ENCODE data around the gene LRRC3B.

The LRRC3B gene

DNA sequence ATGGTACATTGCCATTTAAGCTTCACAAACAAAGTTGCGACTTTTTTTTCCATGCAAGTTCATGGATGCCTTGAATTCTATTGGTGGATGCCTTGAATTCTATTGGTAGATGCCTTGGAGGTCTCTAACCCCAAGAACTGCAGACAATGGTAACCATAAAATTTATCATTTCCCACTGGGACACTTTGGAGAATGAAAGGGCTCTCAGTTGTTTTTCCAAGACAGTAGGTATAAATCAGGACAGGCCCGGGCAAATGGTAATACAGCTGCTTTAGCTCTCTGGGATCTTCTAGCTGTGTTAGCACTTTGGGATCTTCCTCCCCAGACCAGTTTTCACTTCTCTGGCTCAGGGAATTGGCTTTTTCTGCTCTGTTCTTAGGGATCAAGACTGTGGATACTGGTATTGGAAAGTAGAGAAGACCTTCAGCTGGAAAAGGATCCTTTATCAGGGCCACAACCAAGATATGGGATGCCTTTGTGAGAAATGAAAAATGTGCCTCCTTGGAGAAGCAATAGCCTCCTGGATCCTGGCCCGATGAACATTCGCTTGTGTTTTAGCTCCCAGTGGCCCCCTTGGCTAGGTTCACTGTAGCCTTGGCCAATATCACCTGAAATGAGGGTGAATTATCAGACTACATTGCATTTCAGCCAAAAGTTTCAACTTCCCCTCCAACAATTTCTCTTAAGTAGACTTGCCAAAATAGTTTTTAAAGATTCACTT is 8.3 kb downstream of the LRRC3B start:
- no peak for DNase-seq (ENCODE audit: low read depth)

DNA sequence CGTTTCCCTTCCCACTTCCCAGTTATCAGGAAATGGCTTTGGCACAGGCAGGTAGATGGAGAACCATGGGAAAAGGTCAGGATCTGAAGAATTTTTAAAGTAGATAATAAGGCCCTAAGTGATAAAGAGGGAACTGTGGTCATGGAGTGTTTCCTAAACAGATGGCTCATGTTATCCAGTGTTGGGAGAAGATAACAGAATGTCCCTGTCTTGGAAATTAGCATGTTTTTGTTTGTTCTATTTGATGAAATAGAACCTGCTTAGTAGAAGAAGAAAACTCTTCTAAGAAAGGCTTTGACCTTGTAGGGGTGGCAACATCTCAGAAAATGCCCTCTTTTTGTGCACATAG is 8.8 kb downstream of the LRRC3B start:
- no peak for DNase-seq (ENCODE audit: low read depth)

DNA sequence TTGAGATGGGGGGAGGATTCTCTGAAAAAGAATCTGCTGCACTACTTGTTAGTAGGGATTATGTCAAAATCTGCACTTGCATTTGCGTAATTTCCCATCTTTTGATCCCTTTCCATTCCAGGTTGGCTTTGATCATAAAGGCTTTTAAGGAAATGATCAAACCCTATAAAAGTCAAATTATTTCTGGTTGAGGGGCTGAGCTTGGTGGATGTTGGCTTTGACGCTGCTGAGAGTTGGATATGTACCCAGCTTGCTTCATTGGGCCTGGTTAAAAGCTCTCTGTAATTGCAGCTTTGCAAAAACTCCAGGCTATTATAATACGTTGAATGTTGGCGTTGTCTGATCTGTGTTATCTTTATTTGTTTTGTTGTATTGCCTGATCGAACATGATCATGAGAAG is 12.0 kb downstream of the LRRC3B start:
- DNase-seq (ENCODE audit: low read depth), result no peak

DNA sequence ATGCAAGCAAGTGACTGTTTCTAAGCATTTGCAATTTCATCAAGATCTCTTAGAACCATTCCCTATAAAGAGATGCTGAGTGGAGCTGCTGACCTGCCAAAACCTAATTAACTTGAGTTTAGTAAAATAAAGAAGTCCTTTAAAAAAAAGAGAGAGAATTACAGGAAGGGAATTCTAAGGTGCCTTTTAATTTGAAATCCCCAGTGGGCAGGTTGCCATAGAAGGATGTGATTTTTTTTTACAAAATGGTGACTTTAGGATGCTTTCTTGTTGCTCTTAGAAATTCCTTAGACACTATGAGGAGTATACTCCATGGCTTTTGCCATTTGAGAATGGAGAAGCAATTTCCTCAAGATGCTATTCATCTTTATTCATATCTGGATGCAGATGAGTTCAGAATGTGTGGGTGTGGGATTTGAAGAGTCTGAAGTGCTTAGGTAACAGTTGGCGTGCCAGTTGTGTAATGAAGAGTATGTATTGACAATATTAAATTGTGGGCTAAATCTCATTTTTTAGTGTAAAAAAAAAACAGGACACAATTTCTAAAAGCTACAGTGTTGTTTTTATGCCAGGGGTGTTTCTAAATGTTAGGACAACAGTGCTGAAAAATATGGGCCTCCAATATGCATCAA is 13.6 kb downstream of the LRRC3B start:
- no peak for DNase-seq (ENCODE audit: low read depth)

DNA sequence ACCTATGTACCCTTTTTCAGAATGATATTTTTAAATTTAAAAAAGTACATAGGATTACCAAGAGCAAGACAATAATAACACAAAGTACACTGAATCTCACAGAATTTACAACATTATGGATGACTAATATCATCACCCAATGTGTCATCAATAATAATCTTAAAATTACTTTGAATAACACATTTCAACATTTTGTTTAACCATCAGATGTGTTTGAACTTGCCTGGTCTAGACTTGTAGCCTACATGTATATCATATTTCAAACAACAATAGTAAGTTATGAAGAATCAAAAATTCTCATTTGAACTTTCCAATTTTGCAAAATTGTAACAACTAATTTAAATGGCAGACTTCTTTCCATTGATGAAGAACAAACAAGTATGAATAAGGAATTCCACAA is 15.1 kb downstream of the LRRC3B start:
- no peak for DNase-seq (ENCODE audit: low read depth)

DNA sequence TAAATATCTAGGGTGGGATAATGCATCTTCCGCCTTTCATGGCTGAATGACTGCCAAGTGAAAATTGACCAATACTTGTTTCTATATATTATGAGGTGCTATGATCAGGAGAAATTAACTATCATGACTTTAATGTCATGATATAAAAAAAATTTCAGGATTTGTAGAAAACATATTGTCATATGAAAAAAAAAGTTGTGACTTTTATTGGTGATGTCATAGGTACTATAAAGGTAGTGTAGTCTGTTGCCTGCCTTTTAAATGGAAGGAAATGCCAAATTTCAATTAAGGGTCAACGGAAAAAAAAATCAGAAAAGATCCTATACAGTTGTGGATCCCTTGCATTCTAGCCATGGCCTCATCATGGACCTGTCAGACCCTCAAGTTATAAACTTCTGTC is 15.5 kb downstream of the LRRC3B start:
- no peak for DNase-seq (ENCODE audit: low read depth)

DNA sequence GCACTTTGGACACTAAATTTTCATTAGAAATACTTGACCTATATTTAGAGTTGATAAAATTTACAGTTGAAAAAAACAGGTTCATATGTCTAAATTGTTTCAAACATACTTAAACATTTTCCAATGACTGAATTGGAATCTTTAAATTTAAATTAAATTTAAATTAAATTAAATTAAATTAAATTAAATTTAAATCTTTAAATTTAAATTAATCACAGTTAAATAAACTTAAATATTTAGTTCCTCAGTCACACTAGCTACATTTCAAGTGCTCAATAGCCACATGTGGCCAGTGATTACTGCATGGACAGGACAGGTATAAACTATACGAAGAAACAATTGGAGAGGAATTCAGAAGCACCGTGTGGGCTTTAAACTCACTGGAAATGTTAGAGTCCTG is 16.8 kb downstream of the LRRC3B start:
- no peak for DNase-seq (ENCODE audit: low read depth)

DNA sequence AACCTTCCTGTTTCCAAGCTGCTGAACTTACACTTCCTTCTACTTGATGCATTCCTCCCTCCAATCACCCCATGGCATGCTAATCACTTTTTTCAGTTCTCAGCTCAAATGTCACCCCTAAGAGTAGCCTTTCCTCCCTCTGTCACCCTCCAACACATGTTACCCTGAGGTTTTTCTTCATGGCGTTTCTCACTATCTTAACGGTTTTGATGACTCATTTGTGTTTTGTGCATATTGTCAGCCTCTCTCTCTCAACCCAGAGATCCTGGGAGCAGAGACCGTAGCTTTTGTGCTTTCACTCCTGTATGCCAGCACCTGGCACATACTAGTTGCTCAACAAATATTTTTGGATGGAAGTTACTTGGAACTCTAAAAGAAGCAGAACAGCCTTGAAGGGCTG is 24.5 kb downstream of the LRRC3B start:
- no peak for DNase-seq (ENCODE audit: low read depth)

DNA sequence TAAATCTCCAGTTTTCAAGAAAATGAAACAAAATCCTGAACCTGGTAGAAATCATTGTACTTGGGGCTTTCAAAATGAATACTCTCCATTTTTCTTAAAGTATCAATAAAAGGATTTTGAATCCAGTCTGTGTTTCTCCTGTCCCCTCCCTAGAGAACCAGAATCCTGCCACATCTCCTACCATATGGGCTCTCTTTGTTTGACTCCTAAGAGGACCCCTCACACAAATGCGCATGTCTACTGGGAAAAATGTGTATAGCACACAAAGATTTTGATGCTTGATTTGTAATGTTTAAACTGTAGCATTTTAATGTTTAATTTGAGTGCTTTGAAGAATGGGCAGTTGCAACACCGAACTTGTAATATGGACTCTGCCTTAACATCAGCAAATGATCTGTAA is 25.9 kb downstream of the LRRC3B start:
- DNase-seq (ENCODE audit: low read depth), result no peak

DNA sequence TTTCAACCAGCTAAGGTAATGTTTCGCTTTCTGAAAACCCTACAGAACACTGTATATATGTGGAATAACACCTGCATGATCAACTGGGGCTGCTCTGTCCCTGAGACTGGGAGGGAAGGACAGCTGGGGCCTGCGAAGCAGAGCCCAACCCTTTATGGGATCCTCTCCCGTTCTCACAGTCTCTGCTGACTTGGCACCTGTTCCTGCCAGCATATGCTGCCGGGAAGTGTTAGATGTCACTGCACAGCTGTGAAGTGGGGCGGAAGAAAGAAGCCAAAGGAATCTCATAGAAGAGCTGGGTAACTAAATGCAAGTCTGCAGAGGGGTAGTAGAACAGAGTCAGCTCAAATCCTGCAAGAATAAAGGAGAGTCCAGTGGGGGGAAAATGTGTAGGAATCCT is 29.6 kb downstream of the LRRC3B start:
- no peak for DNase-seq (ENCODE audit: low read depth)

DNA sequence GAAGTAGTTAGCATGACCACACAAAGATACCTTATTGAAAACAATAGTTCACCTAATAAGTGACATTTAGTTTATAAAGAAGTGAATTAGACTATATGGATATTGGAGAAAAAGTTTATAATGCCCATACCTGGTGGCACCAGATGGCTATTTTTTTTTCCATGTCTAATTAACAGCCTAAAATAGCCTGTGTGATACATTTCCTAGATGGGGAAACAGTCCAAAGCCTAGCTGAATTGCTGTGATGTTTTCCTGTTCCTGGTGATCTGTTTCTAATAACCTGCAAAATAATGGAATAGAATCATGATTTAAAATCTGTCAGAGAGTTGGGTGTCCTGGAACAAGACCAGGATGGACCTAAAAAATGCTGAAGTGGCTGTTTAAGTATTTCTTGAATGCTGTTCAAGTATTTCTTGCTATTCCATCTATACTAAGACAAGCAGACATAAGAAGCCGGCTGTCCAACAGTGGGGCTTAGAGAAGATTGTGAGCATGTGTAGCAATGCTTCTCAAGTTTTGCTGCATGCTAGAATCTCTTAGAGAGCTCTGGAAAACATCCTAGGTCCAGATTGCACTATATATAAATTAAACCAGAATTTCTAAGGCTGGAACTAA is 31.3 kb downstream of the LRRC3B start:
- no peak for DNase-seq (ENCODE audit: low read depth)

DNA sequence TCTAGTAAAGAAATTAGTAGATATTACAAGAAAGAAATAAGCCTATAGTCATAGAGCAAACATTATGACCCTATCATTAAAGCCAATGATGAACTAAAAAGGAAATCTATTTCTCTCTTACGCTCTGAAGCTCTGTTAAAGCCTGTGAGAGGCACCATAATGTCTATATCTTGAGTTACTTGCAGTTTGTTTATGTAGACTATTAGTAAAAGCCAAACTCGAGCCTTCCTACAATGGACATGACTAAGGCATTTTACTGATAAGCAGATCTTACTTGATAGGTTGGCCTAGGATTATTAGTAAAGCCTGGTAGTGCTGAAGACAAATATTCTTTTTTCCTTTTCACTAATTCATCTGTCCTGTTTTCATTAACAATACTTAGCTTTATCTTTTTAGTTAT is 32.7 kb downstream of the LRRC3B start:
- no peak for DNase-seq (ENCODE audit: low read depth)

DNA sequence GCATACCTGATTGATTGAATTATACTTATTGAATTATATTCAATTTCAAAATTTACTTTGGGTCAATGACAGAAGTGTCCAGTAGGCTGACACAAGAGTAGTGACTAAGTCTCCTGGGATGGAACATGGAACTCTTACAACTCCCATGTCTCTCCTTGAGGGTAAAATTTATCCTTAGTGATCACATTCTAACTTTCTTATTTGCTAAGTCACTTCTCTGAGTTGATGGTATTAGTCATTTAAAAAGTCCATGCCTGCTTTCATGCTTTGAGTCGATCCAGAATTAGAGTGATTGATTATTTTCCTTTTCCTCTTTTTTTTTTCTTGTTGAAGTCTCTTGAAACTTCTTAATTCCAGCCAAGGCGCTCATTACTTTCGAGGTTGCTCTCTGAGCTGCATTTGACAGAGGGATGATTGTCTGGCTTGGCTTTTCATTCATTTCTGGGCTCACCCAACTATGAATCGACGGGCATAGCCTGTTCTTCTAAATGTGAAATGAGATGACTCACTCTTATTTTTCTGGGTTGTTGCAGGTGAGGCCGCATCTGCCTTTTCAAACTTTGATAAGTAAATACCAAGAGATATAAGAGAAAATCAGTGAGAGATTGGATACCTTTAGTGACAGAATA is 34.9 kb downstream of the LRRC3B start:
- DNase-seq (ENCODE audit: low read depth), result no peak

DNA sequence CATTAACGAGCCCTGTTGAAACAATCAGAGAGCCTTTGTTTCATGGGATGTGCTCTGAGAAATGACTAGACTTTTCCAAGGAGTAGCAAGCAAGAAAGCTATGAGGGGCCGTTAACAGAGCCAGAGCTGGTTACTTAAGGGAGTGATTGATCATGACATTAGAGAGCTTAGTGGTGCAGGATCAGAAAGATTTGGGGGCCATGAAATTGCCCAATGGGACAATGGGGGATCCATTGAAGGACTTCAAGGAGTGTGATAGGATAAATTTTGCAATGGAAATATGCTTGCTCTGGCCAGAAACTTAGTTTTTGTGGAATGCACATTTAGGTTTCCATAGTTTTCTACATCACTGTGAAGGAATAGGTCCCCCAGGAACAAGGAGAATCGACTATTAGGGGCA is 45.6 kb downstream of the LRRC3B start:
- no peak for DNase-seq (ENCODE audit: low read depth)

DNA sequence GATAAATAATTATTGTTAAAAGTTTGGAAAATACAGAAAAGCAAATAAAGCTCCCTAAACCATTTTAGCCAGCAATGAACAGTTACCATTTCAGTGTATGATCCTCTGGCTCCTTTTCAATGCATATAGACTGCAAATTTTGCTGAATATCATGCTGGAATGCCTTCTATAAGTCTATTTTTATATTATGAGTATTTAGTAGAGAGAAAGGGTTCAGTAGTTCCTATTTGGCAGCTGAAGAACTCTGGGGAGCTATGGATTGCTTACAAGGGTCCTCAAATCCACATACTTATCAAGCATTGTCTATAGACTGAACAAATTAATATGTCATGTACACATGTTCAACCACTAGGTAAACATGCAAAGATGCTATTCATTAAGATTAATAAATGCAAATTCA is 46.1 kb downstream of the LRRC3B start:
- no peak for DNase-seq (ENCODE audit: low read depth)

DNA sequence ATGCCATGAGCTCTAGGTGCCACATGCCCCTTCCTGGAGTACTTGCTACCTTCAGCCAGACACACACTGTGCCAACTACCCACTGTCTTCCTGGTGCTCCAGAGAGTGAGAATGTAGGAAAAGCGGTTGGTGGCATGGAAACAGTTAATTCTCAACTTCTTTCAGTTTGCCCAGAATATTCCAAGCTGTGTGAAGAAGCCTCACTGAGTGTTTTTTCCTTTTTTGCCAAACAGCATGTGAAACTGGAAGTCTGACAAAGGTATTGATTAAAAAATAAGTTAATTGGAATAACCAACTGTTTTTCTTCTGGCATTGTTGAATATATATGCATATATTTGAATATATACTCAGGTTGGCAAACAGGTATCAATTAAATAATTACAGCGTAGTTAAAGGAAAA is 52.8 kb downstream of the LRRC3B start:
- no peak for DNase-seq (ENCODE audit: low read depth)

DNA sequence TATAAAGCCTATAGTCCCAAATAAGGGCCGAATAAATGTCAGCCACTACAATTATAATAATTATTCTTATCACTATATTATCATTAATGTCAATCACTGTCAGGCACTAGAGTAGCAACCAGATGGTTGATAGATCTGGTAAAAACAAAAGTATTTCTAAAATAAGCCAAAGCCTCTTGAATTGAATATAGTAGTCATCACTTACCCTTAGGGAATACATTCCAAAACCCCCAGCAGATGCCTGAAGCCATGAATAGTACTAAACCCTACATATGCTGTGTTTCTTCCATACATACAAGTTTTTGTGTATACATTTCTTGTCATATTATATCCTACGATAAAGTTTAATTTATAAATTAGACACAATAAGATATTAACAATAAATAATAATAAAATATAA is 59.1 kb downstream of the LRRC3B start:
- no peak for DNase-seq (ENCODE audit: low read depth)

DNA sequence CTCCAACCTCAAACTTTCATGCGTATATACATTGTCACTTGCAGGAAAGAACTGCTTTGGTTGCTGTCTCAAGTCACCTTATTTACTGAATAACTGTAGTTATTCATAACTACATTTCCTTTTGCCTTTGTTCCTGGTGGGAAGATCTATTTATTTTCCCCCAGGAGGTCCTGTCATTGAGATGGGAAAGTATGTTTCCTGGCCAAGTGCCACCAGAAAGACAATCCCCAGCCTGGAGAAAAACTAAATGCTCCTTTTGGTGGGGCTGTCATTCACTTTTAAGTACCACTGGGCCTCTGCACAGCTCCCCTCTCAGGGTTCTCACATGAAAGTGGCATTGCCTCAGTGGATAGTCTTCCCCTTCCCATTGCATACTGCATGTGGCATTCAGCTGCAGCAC is 59.8 kb downstream of the LRRC3B start:
- DNase-seq (ENCODE audit: low read depth), result no peak

DNA sequence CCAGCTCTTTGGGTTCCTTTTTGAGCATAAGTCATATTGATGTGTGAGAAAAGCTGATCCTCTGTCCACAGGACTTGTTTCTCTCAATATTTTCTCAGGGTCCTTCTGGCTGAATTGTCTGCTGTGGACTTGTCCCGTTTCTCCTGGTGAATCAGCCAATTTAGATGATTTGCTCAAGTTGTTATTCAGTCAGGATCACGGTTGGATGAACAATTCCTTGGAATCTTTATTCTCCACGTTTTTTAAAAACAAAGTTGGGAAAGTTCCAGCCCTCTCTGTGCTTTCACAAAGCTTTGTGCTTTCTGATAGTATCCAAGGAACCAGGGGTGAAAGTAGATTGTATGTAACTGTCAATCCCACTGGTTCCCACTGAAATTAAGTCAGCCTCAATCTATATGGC is 61.3 kb downstream of the LRRC3B start:
- DNase-seq (ENCODE audit: low read depth), result no peak

DNA sequence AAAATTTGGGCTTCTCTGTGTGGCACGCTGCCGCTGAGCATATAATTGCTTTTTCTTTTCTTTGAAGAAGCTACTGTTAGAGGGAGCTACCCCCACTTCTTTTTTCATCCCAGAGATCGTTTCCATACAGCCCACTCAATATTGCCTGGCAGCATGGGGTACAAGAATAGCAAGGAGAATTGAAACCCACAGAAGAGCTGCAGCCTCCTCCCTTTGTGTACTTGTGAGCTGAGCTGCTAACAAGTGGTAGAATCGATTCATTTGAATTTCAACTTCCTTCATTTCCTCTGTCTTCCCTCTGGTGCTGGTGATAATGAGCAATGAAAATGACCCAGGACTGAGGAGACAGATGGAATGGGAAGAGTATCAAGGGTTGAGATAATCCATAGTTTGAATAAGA is 64.9 kb downstream of the LRRC3B start:
- no peak for DNase-seq (ENCODE audit: low read depth)

DNA sequence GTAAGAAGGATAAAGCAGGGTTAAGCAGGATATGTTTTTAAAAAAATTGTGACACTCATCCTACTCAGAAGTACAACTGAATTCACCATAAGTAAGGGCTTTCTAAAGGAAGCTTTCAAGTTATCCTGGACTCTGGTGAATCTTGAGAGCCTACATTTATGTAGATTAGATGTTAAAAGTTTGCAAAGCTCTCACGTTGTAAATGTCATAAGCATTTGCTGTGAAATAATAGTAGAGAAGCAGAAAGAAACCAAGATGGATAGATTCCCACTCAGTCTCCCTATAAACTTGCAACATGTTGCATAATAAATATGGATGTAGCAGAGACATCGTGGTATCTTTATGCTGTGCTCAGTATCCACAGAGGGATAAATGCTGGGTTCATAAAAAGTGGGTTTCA is 77.0 kb downstream of the LRRC3B start:
- no peak for DNase-seq (ENCODE audit: low read depth)

DNA sequence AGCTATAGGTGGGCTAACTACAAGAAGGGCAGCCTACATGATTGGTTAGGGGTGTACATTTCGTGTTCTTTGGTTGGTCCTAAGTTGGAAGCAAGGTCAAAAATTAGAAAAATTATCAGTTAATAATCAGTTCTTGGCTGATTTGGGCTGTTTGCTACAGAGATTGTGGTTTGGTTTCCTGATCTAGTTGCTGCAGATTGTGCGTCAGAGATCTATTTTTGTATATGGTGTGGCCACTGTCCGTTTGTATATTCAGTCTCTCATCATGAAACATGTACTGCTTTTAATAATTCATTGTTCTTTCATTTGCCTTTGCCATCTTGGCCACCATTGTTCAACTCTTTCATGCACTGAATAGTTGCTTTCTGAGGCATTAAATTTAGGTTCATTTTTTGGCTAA is 80.9 kb downstream of the LRRC3B start:
- DNase-seq (ENCODE audit: low read depth), result no peak

DNA sequence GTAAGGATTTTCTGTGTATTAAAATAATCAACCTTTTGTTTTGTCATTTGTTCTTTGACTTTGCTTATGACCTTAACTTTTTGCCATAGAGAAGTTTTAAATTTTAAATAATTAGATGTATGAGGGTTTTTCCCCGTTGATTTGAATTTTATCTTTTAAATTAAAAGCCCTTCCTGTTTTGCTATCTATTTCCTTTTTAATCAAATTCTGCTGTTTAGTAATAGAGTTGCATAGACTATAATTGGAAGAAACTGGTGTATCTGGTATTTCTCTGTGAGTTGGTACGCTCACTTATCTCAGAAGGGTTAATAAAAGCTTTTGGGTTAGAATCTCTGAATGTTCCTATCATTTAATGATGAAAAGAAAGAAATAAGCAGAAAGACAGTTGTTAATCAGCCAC is 82.2 kb downstream of the LRRC3B start:
- DNase-seq (ENCODE audit: low read depth), result no peak

DNA sequence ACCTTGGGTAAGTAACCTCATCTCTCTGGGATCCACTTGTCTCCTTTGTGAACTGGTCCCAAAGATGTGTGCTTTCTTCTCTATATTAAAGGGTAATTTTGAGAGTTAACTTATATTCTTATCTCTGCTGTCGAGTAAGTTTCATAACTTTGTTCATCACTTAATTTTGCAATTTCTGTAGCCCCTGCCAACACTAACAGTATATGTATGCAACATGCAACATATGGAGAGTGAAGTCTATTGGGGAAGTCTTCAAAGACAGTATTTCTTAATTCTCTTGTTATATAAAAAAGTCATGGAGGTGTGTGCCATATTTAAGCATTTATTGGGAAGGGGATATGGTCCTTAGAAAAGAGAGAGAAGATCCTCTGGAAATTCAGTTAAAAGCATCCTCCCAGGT is 85.9 kb downstream of the LRRC3B start:
- DNase-seq (ENCODE audit: low read depth), result no peak
